ENCODE results near the gene RALGPS1.

Gene RALGPS1

GRCh38 chr9:126891676-126892075, 22.9 kb upstream of the RALGPS1 start:
- H4K20me1 ChIP-seq (ENCODE audit: insufficient read depth, low read length): no peaks in the 10 kb centered on the region
- H3K4me2 ChIP-seq (ENCODE audit: low read length): no peak overlapping the region
- H3K9ac ChIP-seq (ENCODE audit: low read length): no peak overlapping the region
- H3K4me3 ChIP-seq (ENCODE audit: low read length): no peak overlapping the region
- H3K36me3 ChIP-seq (replicated peaks; ENCODE audit: low read depth, low read length): no peaks in the 10 kb centered on the region
- H3K9me3 ChIP-seq (ENCODE audit: insufficient read depth, low read length): no peaks in the 10 kb centered on the region
- no peak overlapping the region for H3K27ac ChIP-seq (ENCODE audit: low read length)
- H3K79me2 ChIP-seq (ENCODE audit: low read length): no peaks in the 10 kb centered on the region
- H3K4me1 ChIP-seq (ENCODE audit: low read length): no peaks in the 10 kb centered on the region
- TF ChIP-seq EZH2phosphoT487 (IDR thresholded peaks at IDR 0.05; ENCODE audit: low read depth) (no peak), CTCF (IDR thresholded peaks at IDR 0.05; ENCODE audit: low read depth, low read length) (no peak)
- H3K27me3 ChIP-seq (ENCODE audit: low read depth, low read length): no peaks in the 10 kb centered on the region
- no peak overlapping the region for H2AFZ ChIP-seq (ENCODE audit: low read depth, low read length)

- Histone ChIP-seq H3K79me2 (ENCODE audit: low read length) (no peaks in the 10 kb centered on the region), H3K27me3 (ENCODE audit: low read depth, low read length) (0 out of 2 replicates have a peak, but pooled peaks cover 4% of the 10 kb centered on the region), H3K4me2 (ENCODE audit: low read length) (peak overlapping the region; percentile 6; the same call in 1 of the 2 replicates), H3K4me1 (ENCODE audit: low read length) (no peaks in the 10 kb centered on the region), H3K4me3 (ENCODE audit: low read length) (no peak overlapping the region), H3K9me3 (ENCODE audit: insufficient read depth, low read length) (no peaks in the 10 kb centered on the region), H3K27ac (ENCODE audit: low read length) (no peak overlapping the region), H2AFZ (ENCODE audit: low read depth, low read length) (no peak overlapping the region), H4K20me1 (ENCODE audit: insufficient read depth, low read length) (no peaks in the 10 kb centered on the region), H3K9ac (ENCODE audit: low read length) (no peak overlapping the region), H3K36me3 (replicated peaks; ENCODE audit: low read depth, low read length) (no peaks in the 10 kb centered on the region)
- no peak for TF ChIP-seq EZH2phosphoT487 (IDR thresholded peaks at IDR 0.05; ENCODE audit: low read depth)
- peak; percentile 53 for TF ChIP-seq CTCF (IDR thresholded peaks at IDR 0.05; ENCODE audit: low read depth, low read length)
Measured at GRCh38 chr9:126893079-126893478, 21.5 kb upstream of the RALGPS1 start.

- Histone ChIP-seq H3K4me2 (ENCODE audit: low read length) (no peak overlapping the region), H3K27ac (ENCODE audit: low read length) (no peak overlapping the region), H3K4me3 (ENCODE audit: low read length) (no peak overlapping the region), H3K9ac (ENCODE audit: low read length) (no peak overlapping the region), H3K4me1 (ENCODE audit: low read length) (no peaks in the 10 kb centered on the region), H4K20me1 (ENCODE audit: insufficient read depth, low read length) (no peaks in the 10 kb centered on the region), H3K27me3 (ENCODE audit: low read depth, low read length) (0 out of 2 replicates have a peak, but pooled peaks cover 4% of the 10 kb centered on the region), H3K9me3 (ENCODE audit: insufficient read depth, low read length) (no peaks in the 10 kb centered on the region), H2AFZ (ENCODE audit: low read depth, low read length) (no peak overlapping the region), H3K36me3 (replicated peaks; ENCODE audit: low read depth, low read length) (no peaks in the 10 kb centered on the region), H3K79me2 (ENCODE audit: low read length) (no peaks in the 10 kb centered on the region)
- TF ChIP-seq EZH2phosphoT487 (IDR thresholded peaks at IDR 0.05; ENCODE audit: low read depth): no peak
- no peak for TF ChIP-seq CTCF (IDR thresholded peaks at IDR 0.05; ENCODE audit: low read depth, low read length)
Measured at GRCh38 chr9:126894052-126894603, 20.5 kb upstream of the RALGPS1 start.

GRCh38 chr9:126902210-126902609, 12.4 kb upstream of the RALGPS1 start:
- H3K4me1 ChIP-seq (ENCODE audit: low read length): no peaks in the 10 kb centered on the region
- no peak overlapping the region for H3K9ac ChIP-seq (ENCODE audit: low read length)
- H3K4me2 ChIP-seq (ENCODE audit: low read length): no peak overlapping the region
- no peaks in the 10 kb centered on the region for H3K79me2 ChIP-seq (ENCODE audit: low read length)
- no peak overlapping the region for H3K27ac ChIP-seq (ENCODE audit: low read length)
- H3K27me3 ChIP-seq (ENCODE audit: low read depth, low read length): 0 out of 2 replicates have a peak, but pooled peaks cover 5% of the 10 kb centered on the region
- H2AFZ ChIP-seq (ENCODE audit: low read depth, low read length): no peak overlapping the region
- H3K4me3 ChIP-seq (ENCODE audit: low read length): no peak overlapping the region
- no peaks in the 10 kb centered on the region for H3K36me3 ChIP-seq (replicated peaks; ENCODE audit: low read depth, low read length)
- TF ChIP-seq CTCF (IDR thresholded peaks at IDR 0.05; ENCODE audit: low read depth, low read length) (no peak), EZH2phosphoT487 (IDR thresholded peaks at IDR 0.05; ENCODE audit: low read depth) (no peak)
- no peaks in the 10 kb centered on the region for H4K20me1 ChIP-seq (ENCODE audit: insufficient read depth, low read length)
- no peaks in the 10 kb centered on the region for H3K9me3 ChIP-seq (ENCODE audit: insufficient read depth, low read length)

Measured in OCI-LY3 (cell line).